Common myeloid progenitor, CD34-positive (primary cell): Measurements from ENCODE around the gene MCRIP2.
A peak's percentile ranks its signal among the peaks of the same experiment; 100 is the strongest.

Experiments used
- CTCF ChIA-PET: fragments of 350-600 bp; sonication (Branson Sonifier 250); formaldehyde crosslinking; loops from one replicate; lab custom pipeline; 2021; ENCODE audit warnings: antibody characterized with exemption; lab: Charles Lee
- POLR2A ChIA-PET: fragments of 350-600 bp; sonication (Branson Sonifier 250); formaldehyde crosslinking; loops from one replicate; lab custom pipeline; 2021; ENCODE audit warnings: antibody characterized with exemption; lab: Charles Lee
- DNase-seq, 3 donors: peaks; one replicate each; pipeline versions ENCODE4 v3.0.0 to v3.0.0-alpha.2; 2013
- H3K27ac ChIP-seq, 2 experiments: 1 replicate in 1 of 2; 2 replicates in 1 of 2; pipeline ENCODE4 v1.7.0; 2013; ENCODE audit warnings: inconsistent platforms in 2 of 2, low read length in 2 of 2, mild to moderate bottlenecking in 2 of 2, low read depth in 1 of 2, moderate library complexity in 1 of 2; ENCODE audit not compliant: severe bottlenecking in 2 of 2, insufficient read depth in 1 of 2, poor library complexity in 1 of 2
- H3K27me3 ChIP-seq, 5 experiments: replicated peaks in 2 of 5; 1 replicate in 3 of 5; 2 replicates in 2 of 5; pipeline versions ENCODE4 v1.6.1 to v1.7.0; 2013; ENCODE audit warnings: low read length in 4 of 5, mild to moderate bottlenecking in 2 of 5, moderate library complexity in 2 of 5, inconsistent platforms in 1 of 5; ENCODE audit not compliant: insufficient read depth in 5 of 5, control insufficient read depth in 4 of 5
- H3K36me3 ChIP-seq, 4 experiments: 1 replicate in 2 of 4; 2 replicates in 2 of 4; pipeline versions ENCODE4 v1.6.1 to v1.7.0; 2013; ENCODE audit warnings: low read length in 3 of 4, control low read depth in 1 of 4, mild to moderate bottlenecking in 1 of 4; ENCODE audit not compliant: control insufficient read depth in 4 of 4, insufficient read depth in 4 of 4
- H3K4me1 ChIP-seq, 4 experiments: 1 replicate in 3 of 4; 2 replicates in 1 of 4; pipeline versions ENCODE4 v1.6.1 to v1.7.1; 2013; ENCODE audit warnings: low read length in 3 of 4, mild to moderate bottlenecking in 3 of 4, control low read depth in 1 of 4, inconsistent platforms in 1 of 4, moderate library complexity in 1 of 4; ENCODE audit not compliant: control insufficient read depth in 4 of 4, insufficient read depth in 4 of 4; ENCODE audit errors: control extremely low read depth in 1 of 4
- H3K4me3 ChIP-seq, 7 experiments: 1 replicate in 4 of 7; 2 replicates in 3 of 7; pipeline versions ENCODE4 v1.5.1 to v1.7.0; 2013; ENCODE audit warnings: mild to moderate bottlenecking in 7 of 7, low read length in 6 of 7, moderate library complexity in 6 of 7, inconsistent platforms in 2 of 7, low read depth in 2 of 7, control low read depth in 1 of 7; ENCODE audit not compliant: insufficient read depth in 4 of 7, control insufficient read depth in 1 of 7; ENCODE audit errors: extremely low read depth in 1 of 7
- H3K9me3 ChIP-seq, 5 experiments: 1 replicate in 4 of 5; 2 replicates in 1 of 5; pipeline versions ENCODE4 v1.6.1 to v1.7.1; 2013; ENCODE audit warnings: low read length in 4 of 5, mild to moderate bottlenecking in 2 of 5, inconsistent platforms in 1 of 5, low read depth in 1 of 5, moderate library complexity in 1 of 5; ENCODE audit not compliant: control insufficient read depth in 4 of 5, insufficient read depth in 2 of 5; ENCODE audit errors: control extremely low read depth in 1 of 5
- WGBS: methylation state at CpG from one replicate; pipeline ENCODE4 v1.1.5; 2013; ENCODE audit not compliant: insufficient coverage; 5-methylcytosine and 5-hydroxymethylcytosine counted together

Gene MCRIP2

DNA sequence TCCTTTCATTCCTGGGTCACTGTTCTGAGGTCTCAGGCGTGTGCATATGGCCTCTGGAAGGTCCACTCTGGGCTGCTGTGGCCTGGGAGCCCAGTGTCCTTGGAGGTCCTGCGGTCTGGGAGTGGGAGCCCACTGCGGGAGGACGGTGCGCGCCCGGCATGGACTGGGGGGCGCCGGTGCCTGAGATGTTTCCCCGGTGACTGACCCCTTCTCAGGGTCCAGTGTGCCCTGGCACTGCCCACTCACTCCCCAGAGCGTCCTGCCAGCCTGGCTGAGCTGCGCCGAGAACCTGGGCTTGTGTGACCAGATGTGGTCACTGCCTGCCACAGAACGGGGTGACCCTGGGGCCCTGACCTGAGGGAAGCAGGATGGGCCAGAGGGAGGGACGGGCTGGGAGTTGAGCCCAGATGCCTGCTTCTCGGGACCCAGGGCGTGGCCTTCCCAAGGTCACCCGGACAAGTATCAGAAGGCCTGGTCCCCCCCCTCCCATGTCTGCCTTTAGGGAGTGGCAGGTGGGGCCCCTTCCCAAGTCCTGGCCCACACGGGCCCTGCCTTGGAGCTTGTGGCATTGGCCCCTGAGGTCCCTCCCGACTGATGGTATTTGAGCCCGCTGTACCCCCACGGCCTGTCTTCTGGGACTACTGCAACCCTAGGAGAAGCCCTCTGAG lies 32.7 kb downstream of the MCRIP2 start:
- H3K27me3 ChIP-seq: peaks cover 0 to 32% (median 2%) of the 10 kb centered on the region in 5 experiments
- POLR2A ChIA-PET: no interaction called here
- 95% methylated on average over 19 of the region's 22 CpGs for WGBS
- peaks cover 0 to 17% (median 14%) of the 10 kb centered on the region in 4 experiments for H3K4me1 ChIP-seq
- DNase-seq: no peak
- peaks cover 2 to 49% (median 40%) of the 10 kb centered on the region in 4 experiments for H3K36me3 ChIP-seq
- CTCF ChIA-PET: interaction anchor here (0.8 kb wide), 1 partner anchor 78 kb away, joined by 3 read pairs; no protein-coding TSS in a partner anchor
- H3K9me3 ChIP-seq: no peaks in the 10 kb centered on the region
- H3K27ac ChIP-seq: no peak overlapping the region
- H3K4me3 ChIP-seq: no peak overlapping the region

DNA sequence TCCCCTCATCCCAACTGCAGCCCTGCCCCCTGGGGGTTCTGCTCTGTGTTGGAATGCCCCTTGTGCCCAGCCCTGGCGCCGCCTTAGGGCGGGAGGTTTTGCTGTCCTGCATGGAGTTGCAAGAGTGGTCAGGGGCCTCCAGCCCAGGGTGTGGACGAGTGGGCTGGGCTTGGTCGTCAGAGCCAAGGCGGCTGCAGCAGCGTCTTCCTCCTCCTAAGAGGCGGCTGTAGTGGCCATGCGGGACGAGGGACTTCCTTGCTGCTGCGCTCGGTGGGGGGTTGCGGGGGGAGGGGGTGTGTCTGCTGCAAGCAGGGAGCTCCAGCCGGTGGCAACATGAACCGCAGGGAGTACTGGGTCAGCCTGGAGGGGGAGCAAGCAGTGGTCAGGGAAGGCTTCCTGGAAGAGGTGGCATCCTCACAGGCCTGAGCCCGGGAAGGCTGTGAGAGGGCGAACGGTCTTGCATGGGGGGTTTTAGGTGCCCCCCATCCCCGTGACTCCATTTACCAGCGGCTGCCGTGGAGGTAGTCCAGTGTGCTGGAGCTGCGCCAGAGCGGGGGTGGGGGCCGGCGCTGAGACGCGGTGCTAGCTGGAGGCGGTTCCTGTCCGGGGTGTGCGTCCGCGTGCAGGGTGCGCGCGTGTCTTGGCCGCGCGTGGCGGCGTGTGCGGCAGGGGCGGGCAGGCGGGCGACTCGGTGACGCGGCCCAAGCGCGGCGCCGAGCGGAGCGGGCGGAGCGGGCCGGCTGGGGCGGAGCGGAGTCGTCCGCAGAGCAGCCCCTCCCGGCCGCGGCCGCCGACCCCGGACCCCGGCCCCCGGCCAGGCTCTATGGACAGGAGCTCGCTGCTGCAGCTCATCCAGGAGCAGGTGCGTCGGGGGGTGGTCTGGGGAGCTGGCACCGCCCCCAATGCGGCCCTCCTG lies 33.6 kb downstream of the MCRIP2 start, which contains the start of gene RHBDL1:
Gene RHBDL1, plus strand, starts transcription at position 704 of the 916 bp plus-strand sequence. Its CDS starts 120 bp downstream, at position 824.
- no peaks in the 10 kb centered on the region for H3K9me3 ChIP-seq
- WGBS: 8% methylated on average over 62 of the region's 73 CpGs

DNA sequence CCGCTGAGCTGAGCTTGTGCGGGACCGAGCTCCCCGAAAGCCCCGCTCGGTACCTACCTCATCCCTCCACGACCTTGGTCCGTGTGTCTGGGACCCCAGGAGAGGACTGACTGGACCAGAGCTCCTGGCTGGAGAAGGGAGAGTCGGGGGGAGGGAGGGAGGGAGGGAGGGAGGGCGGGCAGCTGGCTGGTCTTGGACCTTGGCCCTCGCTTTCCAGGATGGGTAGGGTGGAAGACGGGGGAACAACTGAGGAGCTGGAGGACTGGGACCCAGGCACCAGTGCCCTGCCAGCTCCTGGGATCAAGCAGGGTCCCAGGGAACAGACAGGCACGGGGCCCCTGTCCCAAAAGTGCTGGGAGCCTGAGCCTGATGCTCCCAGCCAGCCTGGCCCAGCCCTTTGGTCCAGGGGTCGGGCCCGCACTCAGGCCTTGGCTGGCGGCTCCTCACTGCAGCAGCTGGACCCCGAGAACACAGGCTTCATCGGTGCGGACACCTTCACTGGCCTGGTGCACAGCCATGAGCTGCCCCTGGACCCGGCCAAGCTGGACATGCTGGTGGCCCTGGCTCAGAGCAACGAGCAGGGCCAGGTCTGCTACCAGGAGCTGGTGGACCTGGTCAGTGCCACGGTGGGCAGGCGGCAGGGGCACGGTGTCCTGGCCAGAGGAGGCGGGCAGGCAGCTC lies 34.4 kb downstream of the MCRIP2 start:
- no peak overlapping the region for H3K27ac ChIP-seq
- H3K4me3 ChIP-seq: peak overlapping the region in 3 of 7 experiments; percentile 36 to 64 (median 40)
- H3K27me3 ChIP-seq: peaks cover 0 to 32% (median 2%) of the 10 kb centered on the region in 5 experiments
- POLR2A ChIA-PET: no interaction called here
- WGBS: 87% methylated on average over 15 of the region's 25 CpGs
- CTCF ChIA-PET: interaction anchor here (0.7 to 1.4 kb wide), 3 partner anchors 9 to 15 kb away, joined by 4 to 6 read pairs (median 5); partner anchors contain the start of gene RHOT2
- no peak for DNase-seq
- H3K9me3 ChIP-seq: no peaks in the 10 kb centered on the region
- H3K36me3 ChIP-seq: peaks cover under 1 to 33% (median 27%) of the 10 kb centered on the region in 4 experiments
- H3K4me1 ChIP-seq: peaks cover 0 to 24% (median 19%) of the 10 kb centered on the region in 4 experiments

More for the DNA sequence above, 33.6 kb downstream of the MCRIP2 start, which contains the start of gene RHBDL1:
- peaks cover 2 to 40% (median 34%) of the 10 kb centered on the region in 4 experiments for H3K36me3 ChIP-seq
- peak within 1 kb of the TSS in 4 of 7 experiments; percentile 36 to 64 (median 42) for H3K4me3 ChIP-seq
- H3K4me1 ChIP-seq: peaks cover 0 to 20% (median 15%) of the 10 kb centered on the region in 4 experiments
- H3K27me3 ChIP-seq: peaks cover 0 to 32% (median 2%) of the 10 kb centered on the region in 5 experiments
- POLR2A ChIA-PET: no interaction called here
- CTCF ChIA-PET: interaction anchor here (1.0 to 1.4 kb wide), 2 partner anchors 8 to 14 kb away, joined by 5 to 6 read pairs; partner anchors contain the start of gene RHOT2
- no peak within 1 kb of the TSS for H3K27ac ChIP-seq
- DNase-seq: peak in 2 of 3 donors; percentile 42 to 43

DNA sequence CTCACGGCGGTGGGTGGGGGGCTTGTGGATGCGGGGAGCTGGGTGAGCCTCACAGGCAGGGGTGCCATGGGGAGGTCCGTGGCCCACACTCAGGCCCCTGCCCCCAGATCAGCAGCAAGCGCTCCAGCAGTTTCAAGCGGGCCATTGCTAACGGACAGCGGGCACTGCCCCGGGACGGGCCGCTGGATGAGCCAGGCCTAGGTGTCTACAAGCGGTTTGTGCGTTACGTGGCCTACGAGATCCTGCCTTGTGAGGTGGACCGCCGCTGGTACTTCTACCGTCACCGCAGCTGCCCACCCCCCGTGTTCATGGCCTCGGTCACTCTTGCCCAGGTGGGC lies 34.9 kb downstream of the MCRIP2 start:
- no peaks in the 10 kb centered on the region for H3K9me3 ChIP-seq
- peaks cover 0 to 32% (median 2%) of the 10 kb centered on the region in 5 experiments for H3K27me3 ChIP-seq
- H3K36me3 ChIP-seq: peaks cover 0 to 30% (median 22%) of the 10 kb centered on the region in 4 experiments
- CTCF ChIA-PET: interaction anchor here (0.7 to 1.4 kb wide), 3 partner anchors 9 to 16 kb away, joined by 4 to 6 read pairs (median 4); partner anchors contain the start of gene RHOT2
- H3K4me3 ChIP-seq: no peak overlapping the region
- no peak overlapping the region for H3K27ac ChIP-seq
- 96% methylated on average over 21 of the region's 21 CpGs for WGBS
- POLR2A ChIA-PET: no interaction called here
- peaks cover 0 to 29% (median 24%) of the 10 kb centered on the region in 4 experiments for H3K4me1 ChIP-seq
- no peak for DNase-seq

DNA sequence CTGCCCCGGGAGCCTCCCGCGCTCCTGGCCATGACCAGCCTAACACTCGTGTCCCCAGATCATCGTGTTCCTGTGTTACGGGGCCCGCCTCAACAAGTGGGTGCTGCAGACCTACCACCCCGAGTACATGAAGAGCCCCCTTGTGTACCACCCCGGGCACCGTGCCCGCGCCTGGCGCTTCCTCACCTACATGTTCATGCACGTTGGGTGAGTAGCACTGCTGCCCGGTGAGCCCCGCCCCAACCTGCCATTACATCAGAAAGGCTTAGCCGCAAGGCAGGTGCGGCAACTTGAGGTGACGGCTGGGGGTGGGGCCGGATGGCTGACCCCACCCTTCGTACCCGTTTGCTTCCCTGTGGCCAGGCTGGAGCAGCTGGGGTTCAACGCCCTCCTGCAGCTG lies 35.3 kb downstream of the MCRIP2 start:
- ChIA-PET POLR2A (no interaction called here), CTCF (interaction anchor here (0.7 to 1.1 kb wide), 2 partner anchors 15 to 17 kb away, joined by 4 read pairs; no protein-coding TSS in a partner anchor)
- Histone ChIP-seq H3K27me3 (peaks cover 0 to 32% (median 2%) of the 10 kb centered on the region in 5 experiments), H3K4me1 (peaks cover 0 to 33% (median 28%) of the 10 kb centered on the region in 4 experiments), H3K36me3 (peaks cover 0 to 31% (median 21%) of the 10 kb centered on the region in 4 experiments), H3K9me3 (no peaks in the 10 kb centered on the region), H3K27ac (no peak overlapping the region), H3K4me3 (no peak overlapping the region)
- WGBS: 70% methylated on average over 23 of the region's 23 CpGs
- DNase-seq: no peak
